Fibroblast of the aortic adventitia (primary cell): ENCODE results near the gene ADGRD1. TPM values are rescaled to one million over a fixed set of nuclear protein-coding genes. Genes with fewer than 3 reads are reported as not detected.
A peak's percentile ranks its signal among the peaks of the same experiment; 100 is the strongest.

Experiments used
- DNase-seq: peaks from one replicate; pipeline ENCODE4 v3.0.0-alpha.2; 2010; ENCODE audit warnings: low read depth
- H3K4me3 ChIP-seq: 2 replicates; pipeline ENCODE4 v1.5.1; 2011; ENCODE audit warnings: low read depth, mild to moderate bottlenecking, control low read depth, low read length, moderate library complexity
- CTCF ChIP-seq: IDR thresholded peaks from 2 replicates; pipeline ENCODE4 v1.5.1; 2011; ENCODE audit warnings: mild to moderate bottlenecking, low read length, control low read depth, inconsistent platforms; ENCODE audit not compliant: insufficient read depth
- total RNA-seq: library from RNA; depleted of rRNA; stranded (reverse); fragments of >200 nt; gene quantifications from 2 replicates; pipeline ENCODE4 v1.2.3, GENCODE V29; 2012; ENCODE audit warnings: low replicate concordance

Gene ADGRD1
- total RNA-seq, 1 donor = 1.2 TPM

DNA sequence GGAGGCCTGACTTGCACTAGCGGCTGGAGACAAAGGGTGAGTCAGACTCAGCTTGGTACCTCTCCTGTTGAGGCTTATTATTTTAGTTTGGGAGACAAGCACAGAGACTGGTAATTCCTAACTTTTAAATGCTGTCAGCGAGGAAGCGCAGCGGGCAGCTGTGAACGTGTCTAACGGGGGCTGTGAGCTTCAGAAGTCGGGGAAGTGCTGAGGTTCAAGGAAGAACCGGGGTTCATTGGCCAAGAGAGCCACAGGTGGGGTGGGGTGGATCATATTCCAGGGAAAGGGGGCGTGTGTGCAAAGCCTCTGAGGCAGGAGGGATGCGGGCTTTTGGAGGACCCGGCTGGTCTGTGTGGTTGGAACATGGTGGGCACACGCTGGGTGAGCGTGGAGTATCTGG is 36.1 kb upstream of the ADGRD1 start:
- TF ChIP-seq CTCF = no peak
- DNase-seq = no peak

DNA sequence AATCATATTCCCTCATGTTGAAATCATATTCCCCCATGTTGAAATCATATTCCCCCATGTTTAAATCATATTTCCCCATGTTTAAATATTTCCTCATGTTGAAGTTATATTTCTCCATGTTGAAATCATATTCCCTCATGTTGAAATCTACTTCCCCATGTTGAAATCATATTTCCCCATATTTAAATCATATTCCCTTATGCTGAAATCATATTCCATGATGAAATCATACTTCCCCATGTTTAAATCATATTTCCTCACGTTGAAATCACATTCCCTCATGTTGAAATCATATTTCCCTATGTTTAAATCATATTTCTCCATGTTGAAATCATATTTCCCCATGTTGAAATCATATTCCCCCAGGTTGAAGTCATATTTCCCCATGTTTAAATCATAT is 34.6 kb upstream of the ADGRD1 start:
- no peak for TF ChIP-seq CTCF
- no peak overlapping the region for H3K4me3 ChIP-seq
- DNase-seq = no peak

More for the DNA sequence above, 36.1 kb upstream of the ADGRD1 start:
- no peak overlapping the region for H3K4me3 ChIP-seq

DNA sequence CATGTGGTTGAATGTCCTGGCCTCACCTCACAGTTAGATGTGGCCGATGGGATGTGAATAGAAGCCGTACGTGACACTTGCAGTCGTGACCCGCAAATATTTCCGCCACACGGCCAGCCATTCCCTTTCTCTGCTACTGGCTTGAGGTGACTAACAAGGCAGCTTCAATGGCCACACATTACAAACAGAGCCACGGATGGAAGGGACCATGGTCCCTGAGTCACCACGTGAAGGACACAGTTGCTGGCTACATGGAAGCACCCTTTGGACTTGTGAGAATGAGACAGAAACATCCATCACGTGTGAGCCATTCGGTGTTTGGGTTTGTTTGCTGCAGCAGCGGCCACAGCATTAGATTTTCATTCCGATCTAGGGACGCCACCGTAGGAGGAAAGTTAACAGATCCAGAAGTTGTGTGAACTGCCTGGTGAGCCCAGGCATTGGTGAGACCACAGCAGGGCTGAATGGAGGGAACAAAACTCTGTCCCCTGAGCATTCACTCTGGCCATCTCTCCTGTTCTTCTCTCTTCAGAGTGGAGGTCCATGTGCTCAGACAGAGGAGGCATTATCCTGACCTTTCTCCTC is 33.5 kb upstream of the ADGRD1 start:
- TF ChIP-seq CTCF = no peak
- DNase-seq = no peak
- H3K4me3 ChIP-seq = no peak overlapping the region

DNA sequence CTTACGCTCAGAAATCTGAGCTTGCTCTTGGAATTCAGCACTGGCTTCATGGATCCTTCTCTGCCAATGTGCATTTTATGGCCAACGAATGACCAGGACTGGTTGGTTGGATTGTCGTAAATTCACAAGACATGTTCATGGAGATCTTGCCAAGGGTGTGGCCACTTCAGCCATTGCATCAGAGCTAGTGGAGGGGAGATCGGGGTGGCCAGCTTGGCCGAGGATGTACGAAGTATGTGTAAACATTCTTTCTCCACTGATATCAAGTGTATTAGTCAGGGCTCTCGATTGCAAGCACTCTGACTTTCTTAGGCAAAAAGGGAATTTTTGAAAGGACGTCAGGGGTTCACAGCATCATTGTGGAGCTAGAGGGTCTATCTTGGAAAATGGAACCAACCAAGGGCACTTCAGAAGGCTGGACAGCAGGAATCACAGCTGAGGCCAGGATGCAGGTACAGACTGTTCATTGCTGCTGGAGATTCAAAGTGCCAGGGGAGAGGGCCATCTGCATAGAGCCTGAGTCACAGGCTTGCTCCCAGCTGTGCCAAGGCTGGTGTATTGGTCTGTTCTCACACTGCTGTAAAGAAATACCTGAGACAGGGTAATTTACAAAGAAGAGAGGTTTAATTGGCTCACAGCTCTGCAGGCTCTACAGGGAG is 32.9 kb upstream of the ADGRD1 start:
- DNase-seq = peak; percentile 97

DNA sequence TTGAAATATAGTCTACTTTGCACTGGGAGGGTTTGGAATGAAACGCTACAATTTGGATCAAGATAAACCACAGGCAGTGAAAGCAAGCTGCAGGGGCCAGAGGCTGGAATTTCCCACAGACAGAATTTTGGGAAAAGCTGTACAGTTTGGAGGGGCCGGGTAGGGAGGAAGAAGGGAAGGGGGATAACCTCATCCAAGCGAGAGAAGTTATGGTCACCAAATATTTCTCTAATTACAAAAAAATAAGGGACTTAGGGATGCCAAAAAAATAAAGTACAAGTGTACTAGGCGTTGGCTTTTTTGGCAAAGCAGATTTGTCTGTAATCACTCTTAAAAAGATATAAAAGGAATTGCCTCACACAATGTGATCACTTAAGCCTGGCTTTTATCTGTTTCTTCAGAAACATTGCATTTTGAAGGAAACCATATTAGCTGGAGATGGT is 31.2 kb upstream of the ADGRD1 start:
- no peak for TF ChIP-seq CTCF
- DNase-seq = peak; percentile 80
- H3K4me3 ChIP-seq = no peak overlapping the region

More for the DNA sequence above, 32.9 kb upstream of the ADGRD1 start:
- no peak overlapping the region for H3K4me3 ChIP-seq
- no peak for TF ChIP-seq CTCF

- TF ChIP-seq CTCF = no peak
- no peak for DNase-seq
- H3K4me3 ChIP-seq = no peak overlapping the region
Measured at GRCh38 chr12:130924966-130925665, 28.6 kb upstream of the ADGRD1 start.
